A549 (cell line): Measurements from ENCODE around the gene TSPAN1. TPM values are rescaled to one million over a fixed set of nuclear protein-coding genes. Genes with fewer than 3 reads are reported as not detected.

Source experiments
- ATAC-seq, 2 experiments: fragments of 200-7000 bp in 1 of 2; fragments of >200 bp in 1 of 2; cut with Nextera tagmentation in 1 of 2; cut with Tn5 transposase in 1 of 2; 3 replicates each; pipeline versions ENCODE4 v1.8.0 to v1.9.1; 2018 to 2020; ENCODE audit warnings: mild to moderate bottlenecking in 1 of 2, moderate library complexity in 1 of 2
- CTCF ChIA-PET: fragments of 300-600 bp; sonication (Branson Sonifier 250); formaldehyde crosslinking; extraction: SDS; loops from one replicate; lab custom pipeline; 2021; ENCODE audit warnings: antibody characterized with exemption, inconsistent platforms; lab: Yijun Ruan, JAX
- POLR2A ChIA-PET: fragments of 350-600 bp; formaldehyde crosslinking; extraction: SDS; loops from one replicate; lab custom pipeline; 2021; ENCODE audit warnings: antibody characterized with exemption, inconsistent platforms; lab: Yijun Ruan, JAX
- DNase-seq, 2 experiments: peaks; one replicate each; pipeline versions ENCODE4 v3.0.0 to v3.0.0-alpha.2; 2011 to 2016; ENCODE audit warnings: low read depth in 1 of 2, low spot score in 1 of 2
- FAIRE-seq: peaks from 2 replicates; lab custom pipeline; 2011; peaks lifted over from hg19 to GRCh38; lab: Jason Lieb, UNC
- H3K27ac ChIP-seq, 2 experiments: fragments of >200 bp; sonication (Bioruptor Twin); formaldehyde crosslinking; 3 replicates each; pipeline ENCODE4 v1.5.1; 2016 to 2017
- H3K4me1 ChIP-seq: fragments of >200 bp; sonication (Bioruptor Twin); formaldehyde crosslinking; 3 replicates; pipeline ENCODE4 v1.6.1; 2016
- H3K4me2 ChIP-seq: fragments of >200 bp; sonication (Bioruptor Twin); formaldehyde crosslinking; 3 replicates; pipeline ENCODE4 v1.6.1; 2016
- H3K4me3 ChIP-seq: fragments of >200 bp; sonication (Bioruptor Twin); formaldehyde crosslinking; 3 replicates; pipeline ENCODE4 v1.5.1; 2016
- H3K9me3 ChIP-seq: fragments of >200 bp; sonication (Bioruptor Twin); formaldehyde crosslinking; 3 replicates; pipeline ENCODE4 v1.6.1; 2016
- CBX2 ChIP-seq: fragments of 200-600 bp; sonication (generic); IDR thresholded peaks from 2 replicates; pipeline ENCODE4 v1.6.1; 2016; ENCODE audit warnings: low read depth, mild to moderate bottlenecking, borderline replicate concordance
- CHD2 ChIP-seq: fragments of 150-350 bp; IDR thresholded peaks from 2 replicates; pipeline ENCODE4 v1.6.1; 2014; ENCODE audit warnings: low read length; ENCODE audit not compliant: partially characterized antibody
- EHF ChIP-seq: fragments of 250-450 bp; sonication (Bioruptor Pico); IDR thresholded peaks from 2 replicates; pipeline ENCODE4 v1.5.0; 2020; ENCODE audit warnings: mild to moderate bottlenecking
- HDAC2 ChIP-seq: fragments of 200-600 bp; sonication (generic); IDR thresholded peaks from 2 replicates; pipeline ENCODE4 v1.6.1; 2016
- HEYL ChIP-seq: fragments of 250-450 bp; sonication (Bioruptor Pico); IDR thresholded peaks from 2 replicates; pipeline ENCODE4 v1.8.0; 2021; ENCODE audit warnings: mild to moderate bottlenecking, moderate library complexity
- HOXB5 ChIP-seq: fragments of 250-450 bp; sonication (Bioruptor Pico); IDR thresholded peaks from 2 replicates; pipeline ENCODE4 v1.5.0; 2020; ENCODE audit warnings: mild to moderate bottlenecking, moderate library complexity
- KDM5A ChIP-seq: fragments of 200-600 bp; sonication (generic); IDR thresholded peaks from 2 replicates; pipeline ENCODE4 v1.6.1; 2016; ENCODE audit warnings: antibody characterized with exemption, mild to moderate bottlenecking
- NR3C1 ChIP-seq: fragments of >200 bp; sonication (Bioruptor Twin); formaldehyde crosslinking; IDR thresholded peaks from 3 replicates; pipeline ENCODE4 v1.6.1; 2017
- PHF8 ChIP-seq: fragments of 200-600 bp; sonication (generic); IDR thresholded peaks from 2 replicates; pipeline ENCODE4 v1.6.1; 2016; ENCODE audit warnings: low read depth, mild to moderate bottlenecking, antibody characterized with exemption, moderate library complexity, borderline replicate concordance
- RNF2 ChIP-seq: fragments of 200-600 bp; sonication (generic); IDR thresholded peaks from 2 replicates; pipeline ENCODE4 v1.6.1; 2016; ENCODE audit warnings: low read depth, mild to moderate bottlenecking, antibody characterized with exemption, moderate library complexity, borderline replicate concordance
- ZC3H11A ChIP-seq: fragments of 450-650 bp; IDR thresholded peaks from 2 replicates; pipeline ENCODE4 v1.6.1; 2014; ENCODE audit warnings: antibody characterized with exemption, mild to moderate bottlenecking
- WGBS: methylation state at CpG from one replicate; pipeline ENCODE4 v1.1.6; 2017; ENCODE audit errors: missing lambda C conversion rate; 5-methylcytosine and 5-hydroxymethylcytosine counted together
- polyA plus RNA-seq, 4 experiments: library from polyadenylated mRNA; depleted of rRNA in 3 of 4; stranded (reverse); fragments of >200 nt; fragmentation: RNase III in 1 of 4; extraction: RNeasy Plus Mini Kit Qiagen cat#74134 plus additional on column Dnase treatment in 1 of 4; gene quantifications; 2 replicates in 3 of 4; 3 replicates in 1 of 4; pipeline ENCODE4 v1.2.3, GENCODE V29; 2011 to 2017
- TF ChIP-seq, protein P1 (sequence below): fragments of >200 bp; sonication (Bioruptor Twin); formaldehyde crosslinking; IDR thresholded peaks from 2 replicates; pipeline ENCODE4 v1.6.1; 2016
- TF ChIP-seq, protein P2 (sequence below): fragments of 450-650 bp; IDR thresholded peaks from 2 replicates; pipeline ENCODE4 v1.6.1; 2014; ENCODE audit warnings: antibody characterized with exemption
- TF ChIP-seq, protein P3 (sequence below): fragments of >200 bp; sonication (Bioruptor Twin); formaldehyde crosslinking; IDR thresholded peaks from 3 replicates; pipeline ENCODE4 v1.5.1; 2016

Gene TSPAN1
- polyA plus RNA-seq, 2 of the 4 experiments (the other 2 are of a cell fraction) = 2.1 TPM

DNA sequence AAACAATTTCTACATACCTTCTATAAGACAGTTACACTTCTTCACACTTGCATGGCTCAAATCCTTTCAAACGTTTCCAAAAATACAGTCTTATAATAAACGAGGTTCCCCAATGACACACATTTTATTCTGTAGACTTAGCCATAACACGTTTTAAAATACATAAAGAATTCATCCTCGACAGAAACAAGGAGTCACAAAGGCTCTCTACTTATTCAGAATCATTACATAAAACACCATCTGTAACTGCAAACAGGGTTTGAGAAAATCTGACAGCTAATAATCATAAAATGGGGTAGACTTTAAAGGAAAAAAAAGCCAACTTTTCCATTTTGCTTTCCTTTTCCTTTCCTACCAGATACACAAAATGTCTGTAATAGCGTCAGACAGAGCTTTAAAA is 44.3 kb upstream of the TSPAN1 start:
- H3K4me3 ChIP-seq = no peak overlapping the region
- POLR2A ChIA-PET = no interaction called here

DNA sequence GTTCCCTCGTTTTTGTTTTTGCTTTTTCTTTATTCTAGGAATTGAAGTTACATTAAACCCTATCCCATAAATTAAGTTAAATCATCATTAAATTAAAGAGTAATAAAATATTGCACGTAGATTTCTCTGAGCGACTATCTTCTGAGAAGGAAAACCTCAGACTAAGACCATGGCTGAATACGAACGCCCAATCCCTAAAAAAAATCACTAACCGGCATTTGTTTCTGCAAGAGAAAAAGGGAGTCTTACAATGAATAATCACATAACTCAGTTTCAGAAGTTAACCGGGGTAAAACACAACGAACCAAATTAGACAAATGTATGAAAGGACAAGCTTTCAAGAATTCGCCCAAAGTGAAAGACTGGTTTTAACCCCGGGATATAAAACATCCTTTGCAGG is 43.8 kb upstream of the TSPAN1 start:
- Histone ChIP-seq H3K9me3 (no peaks in the 10 kb centered on the region), H3K4me2 (peak overlapping the region; percentile 87), H3K27ac (no peak overlapping the region; a peak in 1 of 6 replicates), H3K4me3 (peak overlapping the region; percentile 84), H3K4me1 (peaks cover 31% of the 10 kb centered on the region)
- POLR2A ChIA-PET = no interaction called here
- CTCF ChIA-PET = interaction anchor here (0.7 to 1.1 kb wide), 2 partner anchors 14 to 50 kb away, joined by 3 read pairs; no protein-coding TSS in a partner anchor
- WGBS = 24% methylated on average over 10 of the region's 10 CpGs
- ATAC-seq (no peak), DNase-seq (no peak), FAIRE-seq (no peak)
- TF ChIP-seq CHD2 (no peak), PHF8 (no peak), CBX2 (no peak), KDM5A (no peak), HOXB5 (CRISPR knock-in tag) (no peak), HEYL (CRISPR knock-in tag) (no peak)
- TF ChIP-seq, protein P1, sequence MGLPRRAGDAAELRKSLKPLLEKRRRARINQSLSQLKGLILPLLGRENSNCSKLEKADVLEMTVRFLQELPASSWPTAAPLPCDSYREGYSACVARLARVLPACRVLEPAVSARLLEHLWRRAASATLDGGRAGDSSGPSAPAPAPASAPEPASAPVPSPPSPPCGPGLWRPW = no peak
- TF ChIP-seq, protein P2, sequence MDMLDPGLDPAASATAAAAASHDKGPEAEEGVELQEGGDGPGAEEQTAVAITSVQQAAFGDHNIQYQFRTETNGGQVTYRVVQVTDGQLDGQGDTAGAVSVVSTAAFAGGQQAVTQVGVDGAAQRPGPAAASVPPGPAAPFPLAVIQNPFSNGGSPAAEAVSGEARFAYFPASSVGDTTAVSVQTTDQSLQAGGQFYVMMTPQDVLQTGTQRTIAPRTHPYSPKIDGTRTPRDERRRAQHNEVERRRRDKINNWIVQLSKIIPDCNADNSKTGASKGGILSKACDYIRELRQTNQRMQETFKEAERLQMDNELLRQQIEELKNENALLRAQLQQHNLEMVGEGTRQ = no peak

More for the DNA sequence above, 44.3 kb upstream of the TSPAN1 start:
- WGBS = 50% methylated on average over 5 of the region's 5 CpGs
- FAIRE-seq = no peak
- Histone ChIP-seq H3K9me3 (no peaks in the 10 kb centered on the region), H3K4me1 (peaks cover 31% of the 10 kb centered on the region), H3K4me2 (peak overlapping the region; percentile 87; the same call in 2 of the 3 replicates), H3K27ac (no peak overlapping the region)
- no peak for ATAC-seq
- no peak for DNase-seq
- CTCF ChIA-PET = interaction anchor here (0.7 kb wide), 1 partner anchor 21 kb away, joined by 3 read pairs; no protein-coding TSS in a partner anchor
- TF ChIP-seq ZC3H11A (no peak), HDAC2 (no peak), CHD2 (no peak), EHF (CRISPR knock-in tag) (no peak), NR3C1 (no peak)

DNA sequence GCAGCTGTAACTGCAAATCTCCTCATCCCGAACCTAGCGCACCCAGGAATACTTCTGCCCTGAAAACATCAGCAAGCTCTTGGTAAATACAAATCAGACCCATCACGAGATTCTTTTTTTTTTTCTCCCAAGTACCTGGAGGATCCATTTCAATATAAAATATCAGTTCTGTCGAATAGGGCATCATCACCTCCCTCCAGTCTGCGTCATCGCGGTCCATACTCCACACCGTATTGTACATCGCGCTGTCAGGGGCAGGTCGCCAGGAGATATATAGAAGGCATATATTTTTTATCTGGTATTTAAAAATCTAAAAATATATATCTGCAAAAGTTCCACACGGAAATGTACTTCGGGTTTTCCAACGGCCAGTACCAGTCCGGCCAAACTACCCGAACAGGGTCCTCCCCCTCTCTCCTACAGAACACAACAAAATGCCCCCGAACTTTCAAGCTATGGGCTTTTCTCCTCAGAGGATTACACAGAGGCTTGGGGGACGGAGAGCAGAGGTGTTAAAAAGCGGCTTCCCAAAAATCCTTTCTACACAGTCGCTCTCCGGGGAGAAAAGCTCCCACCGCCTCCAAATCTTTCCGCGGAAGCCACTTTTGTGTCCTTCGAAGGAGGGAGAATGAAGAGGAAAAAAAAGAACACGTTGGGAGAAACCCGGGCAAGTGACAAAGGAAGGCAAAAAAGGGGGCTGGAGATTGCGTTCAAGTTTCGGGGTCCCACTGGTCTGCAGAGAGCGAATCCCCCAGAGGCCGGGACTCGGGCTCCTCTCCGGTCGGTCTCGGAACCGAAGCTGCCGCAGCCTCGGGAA is 43.0 kb upstream of the TSPAN1 start:
- DNase-seq = peak in 1 of 2 experiments; percentile 1
- WGBS = 1% methylated on average over 35 of the region's 38 CpGs
- no peaks in the 10 kb centered on the region for H3K9me3 ChIP-seq
- H3K27ac ChIP-seq = peak overlapping the region; percentile 90 to 99
- FAIRE-seq = no peak
- peak in 1 of 2 experiments; percentile 27; a peak in 3 of 6 replicates for ATAC-seq
- H3K4me3 ChIP-seq = peak overlapping the region; percentile 84
- peaks cover 34% of the 10 kb centered on the region for H3K4me1 ChIP-seq
- peak; percentile 34; the same call in 1 of the 2 replicates for TF ChIP-seq RNF2
- peak; percentile 64 for TF ChIP-seq PHF8
- TF ChIP-seq, protein P3, sequence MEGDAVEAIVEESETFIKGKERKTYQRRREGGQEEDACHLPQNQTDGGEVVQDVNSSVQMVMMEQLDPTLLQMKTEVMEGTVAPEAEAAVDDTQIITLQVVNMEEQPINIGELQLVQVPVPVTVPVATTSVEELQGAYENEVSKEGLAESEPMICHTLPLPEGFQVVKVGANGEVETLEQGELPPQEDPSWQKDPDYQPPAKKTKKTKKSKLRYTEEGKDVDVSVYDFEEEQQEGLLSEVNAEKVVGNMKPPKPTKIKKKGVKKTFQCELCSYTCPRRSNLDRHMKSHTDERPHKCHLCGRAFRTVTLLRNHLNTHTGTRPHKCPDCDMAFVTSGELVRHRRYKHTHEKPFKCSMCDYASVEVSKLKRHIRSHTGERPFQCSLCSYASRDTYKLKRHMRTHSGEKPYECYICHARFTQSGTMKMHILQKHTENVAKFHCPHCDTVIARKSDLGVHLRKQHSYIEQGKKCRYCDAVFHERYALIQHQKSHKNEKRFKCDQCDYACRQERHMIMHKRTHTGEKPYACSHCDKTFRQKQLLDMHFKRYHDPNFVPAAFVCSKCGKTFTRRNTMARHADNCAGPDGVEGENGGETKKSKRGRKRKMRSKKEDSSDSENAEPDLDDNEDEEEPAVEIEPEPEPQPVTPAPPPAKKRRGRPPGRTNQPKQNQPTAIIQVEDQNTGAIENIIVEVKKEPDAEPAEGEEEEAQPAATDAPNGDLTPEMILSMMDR = no peak
- H3K4me2 ChIP-seq = peak overlapping the region; percentile 87
- POLR2A ChIA-PET = interaction anchor here (0.6 to 1.2 kb wide), 5 partner anchors 8 to 327 kb away, joined by 3 to 7 read pairs (median 4); partner anchors contain the start of gene TSPAN1
- CTCF ChIA-PET = interaction anchor here (0.7 to 1.1 kb wide), 3 partner anchors 15 to 97 kb away, joined by 3 read pairs; no protein-coding TSS in a partner anchor
